NK-92 treated with Interleukin-12 subunit alpha and Interleukin-12 subunit beta, amount 100 ng/mL, for 24 hours (cell line): Measurements from ENCODE around the gene CPVL.

ENCODE experiments used
- DNase-seq: peaks from one replicate; lab custom pipeline; 2025; lab: John Stamatoyannopoulos, UW

Gene CPVL

DNA sequence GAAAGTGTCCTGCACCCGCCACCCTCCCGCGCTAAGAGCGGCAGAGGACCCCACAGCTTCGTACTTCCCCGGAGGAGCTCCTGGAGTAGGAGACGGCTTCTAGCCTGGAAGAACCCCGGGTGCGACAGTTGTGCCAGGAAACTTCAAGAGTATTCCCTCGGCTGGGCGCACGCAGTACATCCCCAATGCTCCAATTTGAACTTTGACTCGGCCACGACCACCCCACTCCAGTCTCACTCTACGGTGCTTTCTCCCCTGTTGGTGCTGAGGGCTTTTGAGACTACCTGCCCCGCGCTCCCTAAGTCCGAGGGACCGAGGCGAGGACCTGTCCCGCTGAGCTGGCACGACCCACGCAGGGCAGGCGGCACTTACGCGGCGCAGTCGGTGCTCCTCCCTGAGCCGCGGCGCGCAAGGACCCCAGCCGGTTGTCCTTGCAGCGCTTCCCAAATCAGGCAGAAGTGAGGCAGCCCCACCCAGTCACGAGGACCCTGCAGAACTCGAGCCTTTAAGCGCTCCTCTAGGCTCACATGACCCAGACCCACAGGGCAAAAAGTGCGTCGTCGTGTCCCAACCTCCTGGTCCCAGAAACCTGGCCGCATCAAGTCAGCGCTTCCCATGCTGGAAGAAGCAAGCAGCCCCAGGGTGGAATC lies at the start of gene CPVL:
CPVL (minus strand) TSS at position 481 of the 650 bp plus-strand sequence. CDS start 25,476 bp downstream, outside the sequence.
- DNase-seq, result no peak

GRCh38 chr7:29194594-29195427 lies 48.5 kb upstream of the CPVL start, which contains the start of gene CHN2:
Gene CHN2, plus strand, starts transcription at chr7:29194775.
- DNase-seq, result peak; percentile 48

DNA sequence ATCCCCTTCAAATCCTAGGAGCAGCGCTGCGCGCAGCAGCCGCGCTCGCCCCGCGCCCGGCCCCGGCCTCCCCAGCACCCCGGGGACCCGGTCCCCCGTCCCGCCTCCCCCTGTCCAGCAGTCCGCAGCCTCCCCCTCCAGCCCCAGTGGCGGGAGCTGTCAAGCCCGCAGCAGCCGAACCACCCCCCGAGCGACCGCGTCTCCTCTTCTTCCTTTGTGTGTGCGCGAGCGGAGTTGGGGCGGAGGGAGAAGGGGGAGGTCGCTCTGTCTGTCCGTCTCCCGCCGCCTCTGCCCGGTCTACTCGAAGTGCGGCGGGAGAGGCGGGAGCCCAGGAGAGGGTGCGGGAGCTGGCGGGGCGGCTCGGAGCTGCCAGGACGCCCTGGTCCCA lies 47.9 kb upstream of the CPVL start:
- no peak for DNase-seq

DNA sequence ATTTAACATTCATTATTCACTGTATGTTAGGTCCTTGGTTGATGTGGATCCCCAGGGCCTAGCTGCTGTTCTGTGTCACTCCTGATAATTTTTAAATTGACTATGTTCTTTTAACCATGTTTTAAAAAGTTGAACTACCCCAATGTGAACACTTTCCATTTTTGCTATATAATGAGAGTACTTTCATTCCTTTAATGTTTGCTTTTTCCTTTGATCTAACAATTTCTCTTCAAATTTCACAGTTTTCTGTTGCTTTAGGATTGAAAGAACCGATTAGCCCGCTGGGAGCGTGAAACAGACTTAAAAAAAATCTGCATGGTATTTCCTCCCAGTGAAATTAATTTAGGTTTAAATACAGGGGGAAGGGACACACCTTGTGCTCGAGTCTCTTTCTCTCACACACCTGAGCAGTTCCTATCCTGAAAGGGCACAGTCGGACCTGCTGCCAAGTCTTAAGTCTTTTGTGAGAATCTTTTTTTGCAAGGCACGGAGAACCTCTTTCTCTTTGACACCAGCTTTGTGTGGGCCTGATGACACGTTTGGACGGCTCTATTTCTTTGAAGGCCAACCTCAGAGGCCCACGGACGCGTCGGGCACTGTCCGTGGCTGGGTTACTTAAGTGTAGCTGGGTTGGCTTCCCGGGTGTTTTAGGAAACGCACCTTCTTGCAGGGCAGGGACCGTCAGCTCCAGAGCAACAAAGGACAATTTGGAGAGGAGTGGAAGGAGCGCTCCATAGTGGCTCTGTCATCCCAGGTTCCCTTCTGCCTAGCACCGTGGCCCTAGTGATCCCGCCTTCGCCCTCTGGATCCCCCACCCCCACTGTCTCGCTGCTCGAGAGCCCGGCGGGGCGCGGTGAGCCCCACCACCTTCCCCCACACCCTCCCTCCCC lies 47.2 kb upstream of the CPVL start:
- DNase-seq, result no peak

- no peak for DNase-seq
These were observed 46.5 kb upstream of the CPVL start for GRCh38 chr7:29192811-29193210.

- DNase-seq, result no peak
These were observed 46.0 kb upstream of the CPVL start for GRCh38 chr7:29192323-29192722.

- DNase-seq, result no peak
These were observed 44.2 kb upstream of the CPVL start for GRCh38 chr7:29190349-29191045.

DNA sequence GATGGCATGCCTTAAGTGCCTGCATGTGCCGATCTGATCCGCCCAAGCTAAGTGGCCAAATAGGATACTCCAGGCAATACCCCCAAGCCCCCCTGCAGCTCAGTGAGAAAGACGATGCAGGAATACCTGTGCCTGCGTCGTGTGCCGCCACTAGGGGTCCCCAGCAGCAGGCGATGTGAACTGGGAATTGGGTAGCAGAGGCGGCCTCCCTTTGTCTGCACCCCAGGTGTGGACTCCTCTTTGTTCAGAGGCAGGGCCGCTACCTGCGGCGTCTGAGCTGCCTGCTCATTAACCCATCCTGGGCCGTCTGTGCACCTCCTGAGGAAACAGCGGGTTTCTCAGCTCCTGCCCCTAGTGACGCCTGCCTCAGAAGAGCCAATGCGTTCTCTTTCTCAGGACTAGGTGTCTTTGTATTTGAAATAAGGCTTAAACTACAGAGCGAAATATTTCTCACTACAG lies 43.4 kb upstream of the CPVL start:
- peak; percentile 40 for DNase-seq

DNA sequence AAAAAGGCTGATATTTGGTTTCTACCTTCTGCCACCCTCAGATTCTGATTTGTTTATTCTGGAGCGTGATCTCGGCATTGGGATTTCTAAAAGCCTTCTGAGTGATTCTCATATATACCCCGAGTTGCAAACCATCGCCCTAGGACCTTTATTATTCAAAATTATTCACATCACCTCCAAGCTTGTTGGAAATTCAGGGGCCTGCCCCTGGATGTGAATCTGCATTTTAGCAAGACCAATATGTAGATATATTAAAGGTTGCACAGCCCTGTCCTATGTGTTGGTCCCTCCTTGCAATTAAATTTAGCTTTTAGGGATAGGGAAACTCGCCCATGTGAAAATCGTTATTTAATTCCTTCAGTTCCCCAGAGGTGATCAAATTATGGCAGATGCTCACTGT lies 39.3 kb upstream of the CPVL start:
- no peak for DNase-seq

DNA sequence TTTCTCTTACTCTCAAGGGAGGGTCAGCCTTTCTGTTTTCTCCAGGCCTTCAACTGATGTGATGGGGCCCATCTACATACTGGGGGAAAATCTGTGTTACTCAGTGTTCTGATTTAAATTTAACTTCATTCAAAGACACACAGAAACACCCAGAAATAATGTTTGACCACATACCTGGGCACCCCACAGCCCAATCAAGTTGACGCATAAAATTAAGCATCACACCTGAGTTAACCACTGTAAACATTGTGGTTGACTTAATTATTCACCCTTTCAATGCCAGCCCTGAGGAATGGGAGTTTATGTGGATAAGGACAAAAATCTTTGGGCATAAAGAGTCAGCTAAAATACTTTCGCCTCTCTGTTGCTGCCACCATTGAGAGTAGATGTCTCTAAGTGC lies 38.3 kb upstream of the CPVL start:
- DNase-seq, result no peak

DNA sequence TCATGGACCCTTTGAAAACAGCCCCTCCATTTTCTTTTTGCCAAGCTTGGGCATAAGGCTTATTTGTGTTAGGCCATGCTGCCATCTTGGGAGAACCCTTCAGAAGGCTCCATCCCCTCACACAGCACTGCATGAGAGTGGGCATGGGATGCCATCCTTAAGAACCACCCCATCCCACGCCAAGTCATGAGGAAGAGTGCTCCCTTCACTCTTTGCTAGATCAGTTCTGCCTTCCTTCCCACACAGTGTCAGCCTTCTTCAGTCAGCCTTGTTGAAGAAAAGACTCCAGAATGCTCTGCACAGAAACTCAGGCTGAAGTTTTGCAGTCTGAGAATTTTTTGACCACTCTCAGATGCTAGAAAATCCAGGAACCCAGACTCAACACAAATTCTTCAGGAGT lies 32.8 kb upstream of the CPVL start:
- DNase-seq, result no peak

DNA sequence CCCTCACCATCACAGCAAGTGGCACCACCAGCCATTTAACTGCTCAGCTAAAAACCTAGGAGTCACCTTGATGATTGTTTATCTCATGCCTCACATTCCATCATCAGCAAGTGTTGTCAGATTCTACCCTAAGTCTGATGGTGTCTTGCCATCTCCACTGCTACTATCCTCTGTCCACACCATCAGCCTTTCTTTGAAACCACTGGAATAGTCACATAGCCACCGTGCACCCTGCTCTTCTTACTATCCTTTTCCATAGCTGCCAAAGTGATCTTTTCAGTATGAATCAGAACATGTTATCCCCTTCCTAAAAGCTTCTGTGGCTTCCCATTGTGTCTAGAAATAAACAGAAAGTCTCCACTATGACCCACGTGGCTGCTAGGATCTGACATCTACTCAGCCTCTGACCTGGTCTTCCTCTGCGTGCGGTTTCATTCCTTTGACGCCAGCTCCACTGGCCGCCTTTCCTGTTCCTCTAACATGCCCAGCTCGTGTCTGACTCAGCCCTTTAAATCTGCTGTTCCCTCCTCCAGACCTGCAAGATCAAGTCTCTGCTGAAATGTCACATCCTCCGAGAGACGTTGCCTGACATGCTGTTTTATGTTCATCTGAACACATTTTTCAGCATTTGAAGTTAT lies 31.7 kb upstream of the CPVL start:
- DNase-seq, result no peak

GRCh38 chr7:29173458-29173857 lies 27.1 kb upstream of the CPVL start:
- no peak for DNase-seq

DNA sequence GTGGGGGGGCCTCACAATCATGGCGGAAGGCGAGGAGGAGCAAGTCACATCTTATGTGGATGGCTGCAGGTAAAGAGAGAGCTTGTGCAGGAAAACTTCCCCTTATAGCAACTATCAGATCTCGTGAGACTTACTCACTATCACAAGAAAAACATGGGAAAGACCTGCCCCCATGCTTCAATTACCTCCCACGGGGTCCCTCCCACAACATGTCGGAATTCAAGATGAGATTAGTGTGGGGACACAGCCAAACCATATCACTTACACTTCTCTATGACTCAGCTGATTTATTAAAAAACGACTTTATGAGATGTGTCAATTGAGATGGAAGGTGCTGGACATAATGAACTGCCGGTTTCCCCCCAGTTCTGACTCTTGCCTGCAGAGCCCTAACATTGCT lies 24.4 kb upstream of the CPVL start:
- DNase-seq, result no peak

GRCh38 chr7:29167721-29168120 lies 21.4 kb upstream of the CPVL start:
- DNase-seq, result no peak

- no peak for DNase-seq
These were observed 17.5 kb upstream of the CPVL start for GRCh38 chr7:29163854-29164253.

DNA sequence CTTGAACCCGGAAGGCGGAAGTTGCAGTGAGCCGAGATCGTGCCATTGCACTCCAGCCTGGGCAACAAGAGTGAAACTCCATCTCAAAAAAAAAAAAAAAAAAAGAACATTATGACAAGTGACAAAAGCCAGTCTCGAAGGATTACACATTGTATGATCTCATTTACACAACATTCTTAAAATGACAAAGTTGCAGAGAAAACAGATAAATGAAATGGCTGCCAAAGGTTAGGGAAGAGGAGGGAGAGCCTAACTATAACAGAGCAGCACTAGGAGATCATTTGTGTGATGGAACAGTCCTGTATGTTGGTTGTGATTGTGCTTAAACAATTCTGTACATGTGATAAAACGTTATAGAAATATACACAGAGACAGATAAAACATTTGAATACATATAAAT lies 16.2 kb upstream of the CPVL start:
- no peak for DNase-seq

GRCh38 chr7:29161231-29161630 lies 14.9 kb upstream of the CPVL start:
- DNase-seq, result no peak

- DNase-seq, result no peak
These were observed 13.7 kb upstream of the CPVL start for GRCh38 chr7:29160080-29160479.

GRCh38 chr7:29158795-29159423 lies 12.6 kb upstream of the CPVL start:
- no peak for DNase-seq

GRCh38 chr7:29156907-29157452 lies 10.6 kb upstream of the CPVL start:
- DNase-seq, result no peak
